ENCODE results near the gene HPSE2. TPM values are rescaled to one million over a fixed set of nuclear protein-coding genes. Genes with fewer than 3 reads are reported as not detected.
"Not testable (repeated sequence)": the region's sequence is repeated elsewhere in the genome, so short reads cannot be mapped to it uniquely, and the experiment has no call there.

Gene HPSE2
- total RNA-seq, 1 donor from 2014 or later, result not detected

- intact Hi-C loops (cut with DNase I), result no loop called here
- ATAC-seq (ENCODE audit: poor library complexity) (no peak), DNase-seq (no peak)
Measured at GRCh38 chr10:99172128-99172738, 63.4 kb downstream of the HPSE2 start.

DNA sequence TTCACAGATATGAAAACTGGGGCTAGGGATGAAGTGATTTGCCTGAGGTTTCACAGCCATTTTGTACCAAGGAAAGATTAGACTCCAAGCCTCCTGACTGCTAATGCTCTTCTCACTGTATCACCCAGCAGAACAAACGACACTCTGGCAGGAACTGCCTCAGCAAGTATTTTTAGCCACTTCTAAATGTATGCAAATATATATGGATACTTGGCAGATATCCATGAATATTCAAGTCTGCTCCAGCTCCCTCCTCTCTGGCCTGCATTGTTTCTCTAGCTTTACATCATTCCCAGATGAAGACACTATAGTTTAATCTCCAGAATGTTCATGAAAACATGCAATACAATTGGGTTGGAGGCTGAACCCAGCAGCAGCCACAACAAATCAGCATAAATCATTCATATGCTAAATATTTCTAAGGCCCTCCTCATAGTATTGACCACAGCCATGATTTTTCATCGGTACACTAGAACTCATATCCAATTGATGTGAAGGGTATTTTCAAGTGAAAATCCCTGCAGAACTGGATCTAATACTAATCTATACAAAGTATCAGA, 65.5 kb downstream of the HPSE2 start:
- no peak for DNase-seq
- no peak for ATAC-seq (ENCODE audit: poor library complexity)
- intact Hi-C loops (cut with DNase I), result no loop called here

DNA sequence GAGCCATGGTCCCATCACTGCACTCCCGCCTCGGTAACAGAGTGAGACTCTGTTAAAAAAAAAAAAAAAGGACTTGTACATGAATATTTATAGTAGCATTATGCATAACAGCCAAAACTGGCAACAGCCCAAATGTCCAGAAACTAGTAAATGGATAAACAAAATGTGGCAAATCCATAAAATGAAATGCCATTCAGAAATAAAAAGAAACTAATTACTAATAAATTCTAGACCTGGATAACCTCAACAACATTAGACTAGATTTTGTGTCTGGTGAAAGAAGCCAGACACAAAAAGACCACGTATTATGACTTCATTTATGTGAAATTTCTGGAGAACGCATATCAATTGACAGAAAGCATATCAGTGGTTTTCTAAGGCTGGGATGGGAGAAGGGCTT, 74.5 kb downstream of the HPSE2 start:
- intact Hi-C loops (cut with DNase I), result no loop called here
- ATAC-seq (ENCODE audit: poor library complexity), result no peak

GRCh38 chr10:99143651-99144050, 92.0 kb downstream of the HPSE2 start:
- intact Hi-C loops (cut with DNase I), result no loop called here
- DNase-seq, result no peak
- no peak for ATAC-seq (ENCODE audit: poor library complexity)

More for the DNA sequence above, 74.5 kb downstream of the HPSE2 start:
- no peak for DNase-seq

DNA sequence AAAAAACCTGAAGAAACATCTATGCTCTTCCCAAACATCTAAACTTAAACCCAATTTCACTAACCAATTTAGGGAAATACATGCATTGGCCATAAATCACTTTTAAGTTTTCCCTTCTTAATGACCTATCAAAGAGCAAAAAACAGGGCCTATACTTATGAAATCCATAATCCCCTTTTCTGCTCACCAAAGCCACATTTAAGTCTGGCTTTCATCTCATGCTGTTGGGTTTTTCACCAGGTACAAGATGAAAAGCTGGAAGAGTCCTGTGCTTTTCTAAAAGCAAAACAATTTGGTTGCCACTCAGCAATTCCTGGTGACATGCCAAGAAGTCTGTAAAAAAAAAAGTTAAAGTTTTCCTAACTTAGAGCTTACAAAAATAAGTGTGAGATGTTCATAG, 92.6 kb downstream of the HPSE2 start:
- DNase-seq (no peak), ATAC-seq (ENCODE audit: poor library complexity) (no peak)
- intact Hi-C loops (cut with DNase I), result no loop called here

GRCh38 chr10:99132897-99133296, 102.8 kb downstream of the HPSE2 start:
- DNase-seq; ATAC-seq (ENCODE audit: poor library complexity); intact Hi-C loops (cut with DNase I): not testable (repeated sequence)

DNA sequence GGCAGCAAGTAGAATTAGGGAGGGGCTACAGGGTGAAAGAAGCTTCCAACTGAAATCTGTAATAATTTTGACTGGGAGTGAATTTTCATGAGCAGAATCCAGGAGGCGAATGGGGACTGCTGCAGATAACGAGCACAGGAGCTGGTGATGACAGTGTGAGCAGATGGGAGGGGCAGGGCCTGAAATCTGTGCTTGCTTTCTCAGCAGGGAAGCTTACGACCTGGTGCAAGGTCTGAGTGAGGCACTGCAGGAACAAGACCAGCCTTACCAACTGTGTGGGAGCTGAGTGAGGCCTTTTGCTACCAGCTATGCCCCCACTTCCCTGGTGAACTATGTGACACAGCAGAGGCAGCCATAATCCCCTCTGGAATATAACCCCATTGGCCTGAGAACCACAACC, 109.8 kb downstream of the HPSE2 start:
- DNase-seq, result no peak
- intact Hi-C loops (cut with DNase I), result no loop called here
- ATAC-seq (ENCODE audit: poor library complexity), result no peak

GRCh38 chr10:99124376-99124775, 111.3 kb downstream of the HPSE2 start:
- intact Hi-C loops (cut with DNase I), result no loop called here
- no peak for DNase-seq
- no peak for ATAC-seq (ENCODE audit: poor library complexity)

GRCh38 chr10:99123851-99124250, 111.8 kb downstream of the HPSE2 start:
- DNase-seq (no peak), ATAC-seq (ENCODE audit: poor library complexity) (no peak)
- intact Hi-C loops (cut with DNase I), result no loop called here

DNA sequence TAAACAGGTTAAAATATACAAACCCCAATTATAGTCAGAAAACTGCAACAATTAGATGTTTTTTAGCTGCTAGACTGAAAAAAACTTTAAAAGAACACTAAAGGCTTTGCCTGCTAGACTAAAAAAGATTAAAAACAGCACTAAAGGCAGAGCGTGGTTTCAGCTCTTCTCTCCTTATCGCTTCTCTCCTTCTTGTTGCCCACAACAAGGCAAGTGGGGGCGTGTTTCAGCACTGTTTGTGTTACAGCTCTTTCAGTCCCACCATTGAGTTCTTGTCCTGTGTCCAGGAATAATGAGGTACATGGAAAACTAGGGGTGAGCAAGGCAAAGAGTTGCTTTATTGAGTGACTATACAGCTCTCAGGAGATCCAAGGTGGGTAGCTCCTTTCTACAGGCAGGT, 112.3 kb downstream of the HPSE2 start:
- ATAC-seq (ENCODE audit: poor library complexity), result no peak
- no peak for DNase-seq
- intact Hi-C loops (cut with DNase I), result no loop called here

GRCh38 chr10:99119258-99119748, 116.3 kb downstream of the HPSE2 start:
- intact Hi-C loops (cut with DNase I), result no loop called here

GRCh38 chr10:99115703-99116102, 119.9 kb downstream of the HPSE2 start:
- intact Hi-C loops (cut with DNase I), result no loop called here
- no peak for DNase-seq
- no peak for ATAC-seq (ENCODE audit: poor library complexity)

More at GRCh38 chr10:99119258-99119748, 116.3 kb downstream of the HPSE2 start:
- DNase-seq, result no peak
- no peak for ATAC-seq (ENCODE audit: poor library complexity)

- intact Hi-C loops (cut with DNase I), result no loop called here
- ATAC-seq (ENCODE audit: poor library complexity) (no peak), DNase-seq (no peak)
Measured at GRCh38 chr10:99085358-99085757, 150.3 kb downstream of the HPSE2 start.

GRCh38 chr10:99084161-99084560, 151.5 kb downstream of the HPSE2 start:
- no peak for DNase-seq
- no peak for ATAC-seq (ENCODE audit: poor library complexity)
- intact Hi-C loops (cut with DNase I), result no loop called here

GRCh38 chr10:99080275-99080945, 155.2 kb downstream of the HPSE2 start:
- intact Hi-C loops (cut with DNase I), result no loop called here
- ATAC-seq (ENCODE audit: poor library complexity) (no peak), DNase-seq (no peak)

DNA sequence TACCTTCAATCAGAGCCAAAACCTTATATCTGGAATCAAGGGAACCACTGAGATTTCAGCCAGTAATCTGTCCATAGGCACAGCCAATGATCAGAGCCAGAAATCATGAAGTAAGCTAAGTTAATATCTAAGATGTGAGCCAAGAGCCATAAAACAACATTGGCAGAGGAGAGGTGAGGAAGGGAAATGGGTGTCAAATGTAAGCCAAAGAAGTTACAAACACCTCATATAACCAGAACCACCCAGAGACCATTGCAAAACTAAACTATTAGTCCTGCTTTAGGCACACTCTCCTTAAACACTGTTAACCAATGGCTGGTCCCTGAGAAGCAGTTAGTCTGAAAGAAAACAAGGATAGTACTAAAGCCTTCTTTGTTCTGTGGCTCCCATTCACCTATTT, 173.1 kb downstream of the HPSE2 start:
- DNase-seq (no peak), ATAC-seq (ENCODE audit: poor library complexity) (no peak)
- intact Hi-C loops (cut with DNase I), result no loop called here

DNA sequence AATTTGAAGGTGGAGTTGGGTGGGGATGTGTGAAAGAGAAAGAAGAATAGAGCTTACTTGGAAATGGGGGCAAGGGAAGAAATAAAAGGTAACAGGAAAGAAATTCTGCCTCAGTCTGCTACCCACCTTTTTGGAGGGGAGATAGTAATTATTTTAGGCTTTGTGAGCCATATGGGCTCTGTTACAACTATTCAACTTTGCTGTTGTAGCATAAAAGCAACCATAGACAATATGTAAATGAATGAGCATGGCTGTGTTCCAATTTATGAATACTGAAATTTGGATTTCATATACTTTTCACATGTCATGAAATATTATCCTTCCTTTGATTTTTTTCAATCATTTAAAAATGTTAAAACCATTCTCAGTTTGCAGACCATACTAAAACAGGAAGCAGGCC, 176.9 kb downstream of the HPSE2 start:
- intact Hi-C loops (cut with DNase I), result no loop called here
- DNase-seq, result no peak
- no peak for ATAC-seq (ENCODE audit: poor library complexity)

- intact Hi-C loops (cut with DNase I), result no loop called here
- DNase-seq (no peak), ATAC-seq (ENCODE audit: poor library complexity) (no peak)
Measured at GRCh38 chr10:99057936-99058690, 177.5 kb downstream of the HPSE2 start.

DNA sequence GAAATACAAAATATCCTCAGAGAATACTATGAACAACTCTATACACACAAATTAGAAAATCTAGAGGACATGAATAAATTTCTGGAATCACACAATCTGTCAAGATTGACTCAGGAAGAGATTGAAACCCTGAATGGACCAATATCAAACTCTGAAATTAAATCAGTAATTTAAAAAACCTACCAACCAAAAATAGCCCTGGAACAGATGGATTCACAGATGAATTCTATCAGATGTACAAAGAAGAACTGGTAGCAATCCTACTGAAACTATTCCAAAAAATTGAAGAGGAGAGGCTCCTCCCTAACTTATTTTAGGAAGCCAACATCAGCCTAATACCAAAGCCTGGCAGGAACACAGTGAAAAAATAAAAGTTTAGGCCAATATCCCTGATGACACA, 190.0 kb downstream of the HPSE2 start:
- DNase-seq (no peak), ATAC-seq (ENCODE audit: poor library complexity) (no peak)
- intact Hi-C loops (cut with DNase I), result no loop called here

Measured in Right ventricle myocardium superior (tissue), 1 donor.